GM19238 (cell line): ENCODE data around the gene MUC6.
"Not testable (repeated sequence)": the region's sequence is repeated elsewhere in the genome, so short reads cannot be mapped to it uniquely, and the experiment has no call there.

Experiments used
- DNase-seq: peaks from one replicate; pipeline ENCODE4 v3.0.0; 2011; ENCODE audit warnings: low spot score; ENCODE audit not compliant: insufficient read length

Gene MUC6

DNA sequence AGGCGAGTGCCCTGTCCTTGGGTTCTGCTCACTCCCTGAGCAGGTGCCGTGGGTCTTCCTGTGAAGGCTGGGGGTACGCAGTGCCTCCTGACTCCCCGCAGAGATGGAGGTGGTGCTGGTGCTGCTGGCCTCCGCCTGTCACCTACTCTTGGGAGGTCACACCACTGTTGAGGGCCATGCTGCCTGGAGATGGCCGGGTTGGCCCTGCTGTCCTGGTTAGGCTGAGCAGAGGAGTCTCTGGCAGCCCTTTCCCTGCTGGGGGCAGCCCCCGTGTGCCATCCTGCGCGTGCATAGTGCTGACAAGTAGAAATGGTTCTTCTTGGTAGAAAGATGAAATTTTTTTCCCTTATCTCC is 49.6 kb downstream of the MUC6 start:
- DNase-seq = no peak

DNA sequence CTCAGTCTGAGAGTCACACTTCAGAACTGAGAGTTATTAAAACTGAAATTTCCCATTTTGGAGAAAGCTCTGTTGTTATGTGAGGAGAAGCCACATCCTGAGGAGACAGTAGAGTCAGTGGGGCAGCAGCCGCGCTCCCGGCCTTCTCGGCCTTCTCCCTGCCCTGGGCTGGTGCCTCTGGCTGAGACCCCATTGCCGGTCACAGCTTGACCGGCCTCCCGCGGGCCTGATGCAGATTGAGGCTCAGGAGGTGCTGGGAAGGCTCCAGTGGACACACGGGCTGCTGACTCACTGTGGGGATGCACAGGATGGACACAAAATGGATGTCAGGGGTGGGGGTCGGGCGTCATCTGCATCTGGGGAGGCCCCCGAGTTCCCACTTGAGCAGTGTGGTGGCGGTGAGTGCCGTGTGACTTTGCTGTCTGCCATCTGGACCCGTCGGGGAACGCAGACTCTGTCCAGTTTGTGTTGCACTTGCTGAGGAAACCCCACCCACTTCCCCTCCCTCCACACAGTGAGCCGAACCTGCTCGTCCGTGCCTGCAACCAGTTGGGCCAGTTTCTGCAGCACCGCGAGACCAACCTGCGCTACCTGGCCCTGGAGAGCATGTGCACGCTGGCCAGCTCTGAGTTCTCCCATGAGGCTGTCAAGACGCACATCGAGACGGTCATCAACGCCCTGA is 50.1 kb downstream of the MUC6 start:
- no peak for DNase-seq

DNA sequence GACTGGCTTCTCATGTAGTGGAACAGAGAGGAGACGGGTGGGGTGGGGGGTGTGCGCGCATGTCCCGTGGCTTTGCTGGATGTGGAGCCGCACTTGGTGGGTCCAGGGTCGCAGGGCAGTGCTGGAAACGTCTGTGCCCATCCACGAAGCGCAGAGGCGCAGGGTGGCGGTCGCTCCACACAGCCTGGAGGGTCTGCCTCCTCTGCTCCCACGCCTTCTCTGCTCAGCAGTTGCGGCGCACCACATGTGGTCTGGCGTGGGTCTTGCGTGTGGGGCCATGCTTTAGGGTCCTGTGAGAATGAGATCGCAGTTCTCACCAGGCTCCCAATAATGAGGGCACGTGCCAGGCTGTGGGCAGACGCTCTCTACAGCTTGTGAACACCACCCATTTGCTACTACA is 50.7 kb downstream of the MUC6 start:
- DNase-seq = no peak

DNA sequence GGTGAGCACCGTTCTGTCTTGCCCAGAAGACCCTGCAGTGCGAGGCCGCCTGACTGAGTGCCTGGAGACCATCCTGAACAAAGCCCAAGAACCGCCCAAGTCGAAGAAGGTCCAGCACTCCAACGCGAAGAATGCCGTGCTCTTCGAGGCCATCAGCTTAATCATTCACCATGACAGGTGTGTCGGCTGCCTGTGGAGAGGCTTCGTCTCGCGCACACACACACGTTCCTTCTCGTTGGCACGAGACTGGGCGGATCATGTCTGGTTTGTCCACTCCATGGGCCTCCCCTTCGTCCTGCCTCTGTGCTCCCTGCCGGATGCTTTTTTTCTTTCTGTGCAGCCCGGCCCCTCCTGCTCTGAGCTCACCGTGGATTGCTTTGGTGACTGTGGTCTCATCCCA is 51.1 kb downstream of the MUC6 start:
- no peak for DNase-seq

DNA sequence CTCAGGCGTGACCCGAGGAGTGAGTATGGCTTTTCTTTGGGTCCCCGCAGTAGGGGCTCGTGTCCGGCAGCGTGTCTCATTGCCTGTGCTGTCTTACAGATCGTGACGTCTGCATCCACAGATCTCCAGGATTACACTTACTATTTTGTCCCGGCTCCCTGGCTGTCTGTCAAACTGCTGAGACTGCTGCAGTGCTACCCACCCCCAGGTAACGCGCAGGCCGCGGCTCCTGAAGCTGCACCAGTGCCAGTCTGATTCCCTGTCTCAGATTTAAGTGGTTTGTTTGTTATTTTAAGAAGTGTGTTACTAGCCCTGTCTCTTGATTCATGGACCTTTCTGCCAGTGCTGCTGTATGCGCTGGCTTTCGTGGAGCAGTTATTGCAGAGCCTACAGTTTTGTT is 52.0 kb downstream of the MUC6 start:
- DNase-seq = no peak

DNA sequence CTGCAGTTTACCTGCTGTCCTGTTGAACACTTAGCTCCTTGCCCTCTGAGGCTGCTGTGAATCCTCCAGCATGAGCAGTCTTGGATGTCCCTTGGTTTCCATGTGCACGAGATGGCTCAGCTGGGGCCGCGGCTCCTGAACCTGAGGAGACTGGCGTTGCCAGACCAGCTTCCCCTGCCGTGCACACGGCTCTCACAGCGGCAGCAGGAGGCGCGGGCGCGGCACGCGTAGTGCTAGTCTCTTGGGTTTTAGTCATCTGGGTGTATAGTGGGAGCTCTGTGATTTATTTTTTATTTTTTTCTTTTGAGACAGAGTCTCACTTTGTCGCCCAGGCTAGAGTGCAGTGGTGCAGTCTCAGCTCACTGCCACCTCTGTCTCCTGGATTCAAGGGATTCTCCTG is 54.8 kb downstream of the MUC6 start:
- no peak for DNase-seq

DNA sequence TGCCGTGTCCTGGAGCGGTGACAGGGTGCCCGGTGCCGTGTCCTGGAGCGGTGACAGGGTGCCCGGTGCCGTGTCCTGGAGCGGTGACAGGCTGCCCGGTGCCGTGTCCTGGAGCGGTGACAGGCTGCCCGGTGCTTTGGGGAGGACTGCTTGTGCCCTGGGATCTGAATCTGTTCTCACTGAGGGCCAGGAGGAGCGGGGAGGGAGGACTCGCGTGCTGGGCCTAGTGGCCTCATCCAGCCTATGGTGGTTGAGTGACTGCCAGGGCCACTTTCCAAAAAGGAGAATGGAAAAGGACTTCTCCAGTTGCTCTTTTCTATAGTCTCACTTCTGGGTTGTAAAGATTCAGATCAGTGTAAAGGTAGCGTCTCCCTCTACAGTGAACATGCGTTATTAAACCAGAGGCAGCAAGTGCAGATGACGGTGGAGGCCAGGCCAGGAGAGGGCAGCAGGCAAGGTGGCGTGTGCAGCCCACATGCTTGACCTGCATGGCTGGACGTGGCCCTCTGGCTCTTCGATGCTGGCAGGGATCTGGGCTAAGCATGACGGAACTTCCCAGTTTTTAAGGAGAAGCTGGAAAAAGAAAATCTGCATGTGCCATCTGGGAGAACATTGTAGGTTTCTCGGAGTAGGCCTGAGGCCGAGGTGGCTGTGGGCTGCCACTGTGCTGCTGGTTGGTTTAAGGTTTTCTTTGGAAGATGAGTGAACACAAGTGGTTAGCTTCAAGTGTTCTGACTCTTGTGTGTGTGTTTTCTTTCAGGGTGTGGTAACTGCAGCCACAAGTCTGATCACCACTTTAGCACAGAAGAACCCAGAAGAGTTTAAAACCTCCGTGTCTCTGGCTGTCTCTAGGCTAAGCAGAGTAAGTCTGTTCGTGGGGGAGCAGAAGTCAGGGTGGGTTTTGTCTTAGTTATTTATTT is 55.8 kb downstream of the MUC6 start:
- no peak for DNase-seq

DNA sequence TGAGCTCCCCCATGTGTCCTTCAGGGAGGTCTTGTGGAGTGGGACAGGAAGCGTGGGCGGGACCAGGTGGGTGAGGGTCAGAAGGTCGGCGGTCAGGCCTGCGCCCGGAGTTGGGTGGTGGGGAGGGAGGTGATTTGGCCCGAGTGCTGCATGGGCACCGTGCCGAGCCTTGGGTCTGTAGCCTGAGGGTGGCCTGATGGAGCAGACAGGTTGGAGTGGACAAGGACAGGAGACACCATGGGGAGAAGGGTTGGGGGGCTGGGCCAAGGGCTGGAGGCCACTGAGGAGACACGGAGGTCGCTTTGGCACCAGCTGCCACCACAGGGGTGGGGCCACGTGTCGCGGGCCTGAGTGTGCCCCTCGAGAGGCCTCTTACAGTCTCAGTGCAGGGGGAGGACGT is 57.7 kb downstream of the MUC6 start:
- no peak for DNase-seq

DNA sequence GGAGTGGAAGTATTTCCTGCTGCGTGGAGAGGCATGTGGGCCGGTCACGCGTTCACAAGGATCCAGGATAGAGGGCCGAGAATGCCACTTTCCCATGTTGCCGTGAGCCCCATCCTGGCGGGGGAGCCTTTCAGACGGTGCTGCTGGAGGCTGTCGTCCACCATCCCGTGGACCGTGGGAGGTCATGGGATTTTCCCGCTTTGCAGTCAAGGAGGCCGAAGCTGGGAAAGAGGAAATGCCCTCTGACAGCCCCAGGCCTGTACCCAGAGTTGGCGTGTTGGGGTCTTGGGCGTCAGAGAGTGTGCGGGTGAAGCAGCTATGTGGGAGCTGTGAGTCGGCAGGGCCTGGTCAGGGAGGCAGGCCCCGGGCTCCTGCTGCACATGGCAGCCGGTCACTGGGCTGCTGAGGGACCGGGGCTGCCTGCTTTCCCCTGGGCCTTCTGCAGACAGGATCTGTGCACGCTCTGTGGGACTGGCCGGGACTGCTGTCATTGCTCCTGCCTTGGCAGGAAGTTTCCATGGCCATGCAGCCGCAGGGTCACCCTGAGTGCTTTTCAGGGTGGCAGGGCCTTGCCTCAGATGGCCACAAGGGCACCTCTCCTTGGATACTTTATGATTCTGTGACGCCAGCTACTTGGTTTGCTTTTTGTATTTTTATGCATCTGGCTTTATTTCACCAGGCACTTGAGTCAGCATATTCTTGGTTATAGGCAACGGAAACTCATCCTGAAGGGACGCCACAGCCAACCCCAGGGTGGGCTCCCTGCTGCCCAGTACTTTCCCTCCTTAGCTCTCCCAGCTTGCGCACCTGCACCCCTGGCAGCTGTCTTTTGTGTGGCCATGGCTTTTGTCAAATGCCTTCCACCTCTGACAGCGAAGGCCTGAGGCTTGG is 58.4 kb downstream of the MUC6 start:
- no peak for DNase-seq

DNA sequence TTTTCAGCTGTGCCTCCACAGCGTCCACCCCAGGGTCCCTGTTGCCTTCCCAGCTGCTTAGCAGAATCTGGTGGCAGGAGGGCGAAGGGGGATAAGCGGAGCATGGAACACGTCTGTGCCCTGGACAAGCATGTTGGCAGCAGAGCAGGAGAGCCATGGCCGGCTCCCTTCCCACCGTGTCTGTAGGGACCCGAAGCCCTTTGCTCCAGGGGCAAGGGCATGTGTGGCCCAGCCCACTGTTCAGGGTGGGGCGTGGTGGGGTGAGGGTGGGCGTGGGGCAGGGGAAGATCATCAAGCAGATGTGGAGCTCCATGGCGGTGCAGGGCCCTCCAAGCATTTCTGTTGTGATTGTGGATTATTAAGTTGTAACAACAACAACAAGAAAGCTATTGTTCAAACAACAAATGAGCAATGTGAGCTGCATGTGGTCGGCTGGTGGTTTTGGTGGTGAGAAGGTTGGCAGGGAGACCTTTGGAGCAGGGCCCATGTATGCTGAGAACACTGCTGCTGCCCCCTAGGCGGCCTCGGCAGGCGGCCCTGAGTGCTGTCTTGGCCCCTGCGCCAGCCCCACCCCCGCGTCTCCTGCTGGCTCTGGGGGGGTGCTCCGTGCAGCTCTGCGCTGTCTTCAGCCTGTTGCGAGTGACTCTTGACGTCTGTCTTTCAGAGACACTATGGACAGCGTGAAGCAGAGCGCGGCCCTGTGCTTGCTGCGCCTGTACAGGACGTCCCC is 59.9 kb downstream of the MUC6 start:
- DNase-seq = no peak

DNA sequence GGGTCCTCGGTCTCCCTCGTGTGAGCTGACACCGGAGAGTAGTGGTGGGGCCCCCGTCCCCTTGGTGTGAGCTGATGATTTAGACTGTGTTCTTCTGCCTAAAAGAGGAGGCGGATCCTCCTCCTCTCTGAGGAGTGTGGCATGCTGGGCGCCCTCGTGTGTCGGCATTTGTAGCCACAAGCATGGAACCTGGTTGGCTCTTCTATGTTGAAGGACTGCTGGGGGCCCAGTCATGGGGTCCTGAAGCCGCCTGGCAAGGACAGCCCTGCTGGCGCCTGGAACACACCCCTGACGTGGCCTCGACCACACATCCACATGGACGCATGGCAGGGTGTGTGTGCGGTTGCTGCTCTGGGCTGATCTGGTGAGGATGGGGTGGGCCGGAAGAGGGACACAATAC is 60.7 kb downstream of the MUC6 start:
- DNase-seq = no peak

DNA sequence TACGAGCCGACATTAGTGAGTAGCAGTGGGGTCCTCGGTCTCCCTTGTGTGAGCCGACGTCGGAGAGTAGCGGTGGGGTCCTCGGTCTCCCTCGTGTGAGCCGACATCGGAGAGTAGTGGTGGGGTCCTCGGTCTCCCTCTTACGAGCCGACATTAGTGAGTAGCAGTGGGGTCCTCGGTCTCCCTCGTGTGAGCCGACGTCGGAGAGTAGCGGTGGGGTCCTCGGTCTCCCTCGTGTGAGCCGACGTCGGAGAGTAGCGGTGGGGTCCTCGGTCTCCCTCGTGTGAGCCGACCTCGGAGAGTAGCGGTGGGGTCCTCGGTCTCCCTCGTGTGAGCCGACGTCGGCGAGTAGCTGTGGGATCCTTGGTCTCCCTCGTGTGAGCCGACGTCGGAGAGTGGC is 61.1 kb downstream of the MUC6 start:
- not testable (repeated sequence) for DNase-seq

DNA sequence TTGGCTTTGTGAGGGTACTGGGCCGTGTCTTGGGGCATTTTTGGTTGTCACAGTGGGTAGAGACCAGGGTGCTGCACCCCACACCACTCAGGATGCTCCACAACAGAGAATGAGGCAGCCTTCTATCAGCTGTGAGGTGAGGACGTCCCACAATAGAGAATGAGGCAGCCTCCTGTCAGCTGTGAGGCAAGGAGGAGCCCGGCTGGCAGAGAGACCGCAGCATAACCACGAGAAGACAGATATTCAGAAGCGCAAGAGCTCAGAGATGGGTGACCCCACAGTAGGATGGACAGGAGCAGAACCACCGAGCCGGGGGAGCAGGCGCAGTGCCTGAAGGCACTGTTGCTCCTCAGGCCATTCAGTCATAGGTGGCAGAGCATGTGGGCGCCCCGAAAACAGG is 63.3 kb downstream of the MUC6 start:
- DNase-seq = no peak

DNA sequence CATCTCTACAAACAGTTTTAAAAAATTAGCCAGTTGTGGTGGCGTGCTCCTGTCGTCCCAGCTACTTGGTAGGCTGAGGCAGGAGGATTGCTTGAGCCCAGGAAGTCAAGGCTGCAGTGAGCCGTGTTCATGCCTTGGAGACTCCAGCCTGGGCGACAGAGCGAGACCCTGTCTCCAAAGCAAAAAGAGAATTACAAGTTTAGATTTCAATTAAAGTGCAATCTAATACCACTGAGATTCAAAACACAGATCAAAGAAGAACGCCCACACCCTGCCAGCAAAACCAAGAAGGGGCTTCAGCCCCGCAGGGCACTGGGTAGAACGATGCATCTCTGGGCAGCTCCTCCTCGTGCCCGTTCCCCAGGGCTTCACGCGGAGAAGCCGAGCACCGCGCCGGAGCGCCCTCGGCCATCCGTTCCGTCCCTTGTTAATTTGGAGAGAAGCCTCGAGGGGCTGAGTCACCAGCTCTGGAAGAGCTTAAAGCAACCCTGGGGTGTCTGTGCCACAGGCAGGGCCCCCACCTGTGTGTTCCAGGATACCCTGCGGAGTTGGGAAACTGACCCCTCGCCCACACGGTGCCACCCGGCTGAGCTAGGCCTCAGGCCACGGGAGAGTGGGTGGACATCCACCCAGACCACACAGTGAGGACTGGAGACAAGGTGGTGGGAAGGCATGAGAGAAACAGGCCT is 63.9 kb downstream of the MUC6 start:
- DNase-seq = no peak

DNA sequence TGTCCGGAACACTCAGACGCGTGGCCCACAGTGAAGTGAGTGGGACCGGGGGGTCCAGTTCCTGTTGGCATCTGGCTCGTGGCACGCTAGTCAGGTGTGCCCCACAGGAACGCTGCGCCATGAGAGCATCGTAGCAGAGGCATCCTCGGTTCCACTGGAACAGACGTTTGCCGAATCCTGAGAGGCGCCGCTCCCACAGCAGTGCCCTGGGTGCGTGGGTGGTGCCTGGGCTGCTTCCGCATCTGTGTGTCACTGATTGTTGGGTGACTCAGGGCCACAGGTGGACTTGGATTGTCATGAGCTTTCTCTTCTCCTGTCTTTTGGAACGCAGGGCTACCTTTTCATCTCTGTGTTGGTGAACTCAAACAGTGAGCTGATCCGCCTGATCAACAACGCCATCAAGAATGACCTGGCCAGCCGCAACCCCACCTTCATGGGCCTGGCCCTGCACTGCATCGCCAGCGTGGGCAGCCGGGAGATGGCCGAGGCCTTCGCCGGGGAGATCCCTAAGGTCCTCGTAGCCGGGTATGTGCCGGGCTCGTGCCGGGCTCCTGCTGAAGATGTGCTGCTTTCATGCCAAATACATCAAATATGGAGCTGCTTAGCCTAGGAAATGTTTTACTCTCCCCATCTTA is 64.7 kb downstream of the MUC6 start:
- DNase-seq = no peak

DNA sequence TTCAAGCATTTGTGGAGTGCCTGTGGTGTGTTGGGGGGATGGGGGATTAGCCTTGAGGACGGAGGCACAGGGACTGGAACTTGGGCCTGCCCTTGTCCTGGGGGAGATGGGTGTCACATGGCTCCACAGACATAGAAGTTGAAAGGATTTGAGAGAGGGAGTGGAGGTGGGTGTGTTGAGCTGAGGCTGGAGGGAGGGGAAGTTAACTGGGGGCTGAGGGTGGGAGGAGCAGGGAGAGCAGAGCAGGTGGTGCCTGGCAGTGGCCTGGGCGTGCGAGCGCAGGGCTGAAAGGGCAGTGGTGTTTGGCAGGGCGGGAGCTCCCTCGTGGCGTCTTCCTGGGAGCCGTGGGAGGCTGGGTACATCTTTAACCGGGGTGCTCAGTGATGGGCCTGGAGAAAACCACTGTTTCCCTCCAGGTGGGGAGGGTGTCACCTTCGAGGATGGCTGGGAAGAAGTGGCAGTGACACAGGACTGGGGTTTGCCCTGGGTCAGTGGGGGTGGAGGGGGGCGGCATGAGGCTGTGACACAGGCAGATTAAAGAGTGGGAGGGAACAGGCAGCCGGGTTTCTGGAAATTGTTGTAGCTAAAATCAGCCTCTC is 65.3 kb downstream of the MUC6 start:
- DNase-seq = no peak

DNA sequence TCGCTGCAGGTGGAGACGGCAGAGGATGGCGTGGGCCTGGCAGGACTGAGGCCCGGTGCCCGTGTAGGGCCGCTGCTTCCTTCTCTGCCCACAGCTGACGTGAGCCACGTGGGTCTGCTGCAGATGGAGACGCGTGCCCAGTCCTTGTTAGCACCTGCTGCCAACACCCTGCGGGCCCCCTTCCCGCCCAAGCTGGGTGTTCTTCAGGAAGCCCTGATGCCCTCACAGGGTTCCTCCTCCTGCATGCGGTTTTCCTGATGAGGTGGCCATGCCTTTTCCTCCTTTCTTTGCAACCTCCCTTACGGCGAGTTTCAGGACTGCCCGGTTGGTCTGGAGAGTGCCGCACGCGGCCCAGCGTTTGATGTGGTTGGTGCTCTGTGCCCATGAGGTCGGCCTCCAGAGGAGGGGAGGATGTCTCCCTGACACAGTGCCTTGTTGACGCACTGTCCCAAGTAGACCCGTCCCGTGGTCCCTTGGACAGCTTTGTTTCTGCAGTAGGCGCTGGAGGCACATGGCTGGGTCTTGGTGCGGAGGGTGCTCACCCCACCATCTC is 66.1 kb downstream of the MUC6 start:
- no peak for DNase-seq

DNA sequence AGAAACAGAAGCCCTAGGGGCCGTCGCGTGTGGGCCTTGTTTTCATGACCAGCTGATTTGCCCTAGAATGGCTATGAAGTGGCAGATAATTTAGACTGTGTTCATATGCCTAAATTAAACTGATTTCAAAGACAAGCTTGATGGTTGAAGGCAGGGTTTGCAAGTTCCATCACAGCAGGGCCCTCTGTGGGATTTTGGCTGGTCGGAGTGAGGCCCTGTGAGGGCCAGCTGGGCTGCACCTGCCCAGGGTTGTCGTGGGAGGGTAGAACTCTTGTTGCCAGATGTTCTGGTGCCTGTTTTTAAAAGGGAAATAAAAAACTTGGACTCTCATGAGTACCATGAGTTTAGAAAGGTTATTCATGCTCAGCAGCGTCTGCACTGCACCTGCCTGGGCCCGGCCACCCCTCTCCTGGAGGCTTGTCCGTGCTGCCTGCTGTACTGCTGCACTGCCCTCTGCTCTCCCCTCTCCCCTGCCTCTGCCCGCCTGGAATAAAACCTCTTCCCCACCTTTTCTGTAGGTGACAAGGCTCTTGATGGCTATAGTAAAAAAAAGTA is 66.8 kb downstream of the MUC6 start:
- no peak for DNase-seq

DNA sequence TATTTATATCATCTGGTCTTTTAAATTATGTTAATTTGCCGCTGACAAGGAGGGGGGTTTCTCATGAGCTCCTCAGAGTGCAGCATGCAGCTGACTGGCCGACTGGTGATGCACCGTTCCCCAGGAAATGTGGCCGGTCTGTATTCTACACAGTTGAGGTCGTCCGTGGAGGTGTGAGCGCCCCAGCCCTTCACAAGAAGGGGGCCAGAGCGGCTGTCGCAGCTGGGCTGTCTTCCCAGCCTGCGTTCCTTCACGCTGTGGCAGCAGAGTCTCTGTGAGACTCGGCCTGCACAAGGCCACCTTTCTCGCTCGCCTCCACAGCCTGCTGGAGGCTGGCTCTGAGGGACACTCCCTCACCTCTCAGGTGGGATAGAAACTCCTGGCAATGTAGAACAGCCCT is 67.7 kb downstream of the MUC6 start:
- no peak for DNase-seq
